Liver (tissue), 9 donors: ENCODE data around the gene CLEC16A. TPM values are rescaled to one million over a fixed set of nuclear protein-coding genes. Genes with fewer than 3 reads are reported as not detected.

Experiments used
- DNase-seq: peaks from one replicate; pipeline ENCODE4 v3.0.0-alpha.2; 2017; ENCODE audit warnings: low spot score
- H3K27ac ChIP-seq, 2 donors: one replicate each; pipeline ENCODE4 v1.7.0; 2013; ENCODE audit warnings: inconsistent platforms in 2 of 2, low read length in 2 of 2, control low read depth in 1 of 2, low read depth in 1 of 2, mild to moderate bottlenecking in 1 of 2
- H3K27me3 ChIP-seq, 4 donors: one replicate each; pipeline versions ENCODE4 v1.6.1 to v1.7.0; 2013; ENCODE audit warnings: low read length in 3 of 4, inconsistent platforms in 1 of 4, mild to moderate bottlenecking in 1 of 4, moderate library complexity in 1 of 4; ENCODE audit not compliant: control insufficient read depth in 4 of 4, insufficient read depth in 4 of 4
- H3K36me3 ChIP-seq, 4 donors: one replicate each; pipeline versions ENCODE4 v1.6.1 to v1.7.0; 2013; ENCODE audit warnings: low read length in 3 of 4, mild to moderate bottlenecking in 3 of 4, low read depth in 1 of 4, moderate library complexity in 1 of 4; ENCODE audit not compliant: control insufficient read depth in 4 of 4, insufficient read depth in 3 of 4
- H3K4me1 ChIP-seq, 4 donors: one replicate each; pipeline versions ENCODE4 v1.6.1 to v1.7.0; 2013; ENCODE audit warnings: low read length in 3 of 4, mild to moderate bottlenecking in 3 of 4, moderate library complexity in 1 of 4; ENCODE audit not compliant: control insufficient read depth in 4 of 4, insufficient read depth in 4 of 4
- H3K4me3 ChIP-seq, 3 donors: one replicate each; pipeline versions ENCODE4 v1.6.1 to v1.7.0; 2013; ENCODE audit warnings: low read length in 3 of 3, control low read depth in 1 of 3, low read depth in 1 of 3, mild to moderate bottlenecking in 1 of 3
- H3K9ac ChIP-seq, 2 donors: one replicate each; pipeline ENCODE4 v1.7.0; 2013; ENCODE audit warnings: low read length in 2 of 2, mild to moderate bottlenecking in 2 of 2, moderate library complexity in 2 of 2, control low read depth in 1 of 2, low read depth in 1 of 2
- H3K9me3 ChIP-seq, 4 donors: one replicate each; pipeline versions ENCODE4 v1.6.1 to v1.7.0; 2013; ENCODE audit warnings: low read length in 3 of 4; ENCODE audit not compliant: control insufficient read depth in 4 of 4
- ATF3 ChIP-seq: IDR thresholded peaks from 2 replicates; pipeline ENCODE4 v1.6.1; 2016; ENCODE audit warnings: antibody characterized with exemption
- CTCF ChIP-seq: fragments of 150-350 bp; IDR thresholded peaks from 2 replicates; pipeline ENCODE4 v1.5.1; 2017; ENCODE audit warnings: improper control_type of control experiment, low read depth, low read length; ENCODE audit not compliant: missing input control
- EGR1 ChIP-seq, 2 donors: IDR thresholded peaks; 2 replicates each; pipeline ENCODE4 v1.6.1; 2016 to 2018; ENCODE audit warnings: antibody characterized with exemption in 2 of 2, low read depth in 2 of 2
- FOXA1 ChIP-seq: IDR thresholded peaks from 2 replicates; pipeline ENCODE4 v1.6.1; 2016; ENCODE audit warnings: antibody characterized with exemption
- FOXA2 ChIP-seq: IDR thresholded peaks from 2 replicates; pipeline ENCODE4 v1.6.1; 2016; ENCODE audit warnings: antibody characterized with exemption
- GABPA ChIP-seq, 2 donors: IDR thresholded peaks in 1 of 2; conservative IDR thresholded peaks in 1 of 2; 2 replicates each; pipeline ENCODE4 v1.6.1; 2016; ENCODE audit warnings: antibody characterized with exemption in 2 of 2, mild to moderate bottlenecking in 1 of 2, moderate library complexity in 1 of 2
- HNF4A ChIP-seq, 2 donors: conservative IDR thresholded peaks; 2 replicates each; pipeline ENCODE4 v1.6.1; 2016; ENCODE audit warnings: antibody characterized with exemption in 2 of 2, mild to moderate bottlenecking in 2 of 2
- HNF4G ChIP-seq: IDR thresholded peaks from 2 replicates; pipeline ENCODE4 v1.6.1; 2016; ENCODE audit warnings: antibody characterized with exemption
- JUND ChIP-seq, 2 donors: IDR thresholded peaks; 2 replicates each; pipeline ENCODE4 v1.6.1; 2016; ENCODE audit warnings: antibody characterized with exemption in 2 of 2
- MAX ChIP-seq: IDR thresholded peaks from 2 replicates; pipeline ENCODE4 v1.6.1; 2016; ENCODE audit warnings: antibody characterized with exemption
- NR2F2 ChIP-seq: IDR thresholded peaks from 2 replicates; pipeline ENCODE4 v1.6.1; 2016; ENCODE audit warnings: antibody characterized with exemption
- RAD21 ChIP-seq, 2 donors: IDR thresholded peaks; 2 replicates each; pipeline ENCODE4 v1.6.1; 2016; ENCODE audit warnings: antibody characterized with exemption in 2 of 2, mild to moderate bottlenecking in 2 of 2
- REST ChIP-seq: IDR thresholded peaks from 2 replicates; pipeline ENCODE4 v1.6.1; 2016; ENCODE audit warnings: antibody characterized with exemption, mild to moderate bottlenecking
- RXRA ChIP-seq, 2 donors: IDR thresholded peaks; 2 replicates each; pipeline ENCODE4 v1.6.1; 2017 to 2018; ENCODE audit warnings: antibody characterized with exemption in 2 of 2, mild to moderate bottlenecking in 1 of 2
- SP1 ChIP-seq: IDR thresholded peaks from 2 replicates; pipeline ENCODE4 v1.6.1; 2018; ENCODE audit warnings: antibody characterized with exemption, mild to moderate bottlenecking
- TAF1 ChIP-seq: conservative IDR thresholded peaks from 2 replicates; pipeline ENCODE4 v1.6.1; 2016; ENCODE audit warnings: antibody characterized with exemption, mild to moderate bottlenecking
- YY1 ChIP-seq: IDR thresholded peaks from 2 replicates; pipeline ENCODE4 v1.6.1; 2016; ENCODE audit warnings: antibody characterized with exemption, mild to moderate bottlenecking
- ZBTB33 ChIP-seq: IDR thresholded peaks from 2 replicates; pipeline ENCODE4 v1.6.1; 2016; ENCODE audit warnings: antibody characterized with exemption
- WGBS: extraction: QIAGEN DNeasy Blood & Tissue Kit; methylation state at CpG from one replicate; pipeline ENCODE4 v1.1.7; 2013; 5-methylcytosine and 5-hydroxymethylcytosine counted together
- polyA plus RNA-seq, 2 donors: library from polyadenylated mRNA; stranded (reverse) in 1 of 2; unstranded in 1 of 2; fragments of 200-250 nt in 1 of 2; fragments of >200 nt in 1 of 2; fragmentation: Nextera tagmentation in 1 of 2; extraction: Ambion mirVana in 1 of 2; gene quantifications; one replicate each; pipeline versions ENCODE4 v1.2.1 to v1.2.3, GENCODE V29; 2013 to 2015
- total RNA-seq, 2 donors: library from RNA; depleted of rRNA; stranded (reverse); fragments of >200 nt; gene quantifications; one replicate each; pipeline ENCODE4 v1.2.3, GENCODE V29; 2014
- donor health status: healthy.
- donor health status: healthy.
- donor health status: healthy.
- donor health status: healthy.
- donor health status: healthy.

CLEC16A gene
- total and polyA plus RNA-seq, 4 donors, result 9.7 to 23.0 (median 17.4) TPM

GRCh38 chr16:11104168-11105037 lies 160.0 kb downstream of the CLEC16A start:
- no peak overlapping the region for H3K4me3 ChIP-seq
- peak overlapping the region; percentile 6 to 48 for H3K27ac ChIP-seq
- DNase-seq, result no peak
- no peaks in the 10 kb centered on the region for H3K36me3 ChIP-seq
- no peaks in the 10 kb centered on the region for H3K27me3 ChIP-seq
- H3K9me3 ChIP-seq, result no peaks in the 10 kb centered on the region
- peak overlapping the region in 1 of 2 donors; percentile 20 for H3K9ac ChIP-seq
- H3K4me1 ChIP-seq, result peaks cover 6 to 22% (median 10%) of the 10 kb centered on the region in 4 donors
- no peak for TF ChIP-seq NR2F2
- TF ChIP-seq FOXA2, result no peak
- WGBS, result 69% methylated on average over 4 of the region's 4 CpGs

GRCh38 chr16:11105038-11105903 lies 160.9 kb downstream of the CLEC16A start:
- no peak for DNase-seq
- H3K4me1 ChIP-seq, result peaks cover 6 to 18% (median 10%) of the 10 kb centered on the region in 4 donors
- H3K27me3 ChIP-seq, result no peaks in the 10 kb centered on the region
- no peaks in the 10 kb centered on the region for H3K36me3 ChIP-seq
- TF ChIP-seq TAF1 (no peak), FOXA2 (peak; percentile 46), SP1 (peak; percentile 66), JUND (IDR thresholded peaks at IDR 0.05) (peak; percentile 40 to 59), NR2F2 (peak; percentile 85), YY1 (peak; percentile 76), EGR1 (IDR thresholded peaks at IDR 0.05; ENCODE audit: low read depth in 2 of 2) (no peak), REST (peak; percentile 24), GABPA (IDR thresholded peaks at IDR 0.05 in 1 of 2, conservative IDR thresholded peaks at IDR 0.05 in 1 of 2) (peak in 1 of 2 donors; percentile 51), RXRA (IDR thresholded peaks at IDR 0.05) (peak; percentile 74 to 79), ATF3 (peak; percentile 46), ZBTB33 (no peak), CTCF (no peak), HNF4A (conservative IDR thresholded peaks at IDR 0.05) (peak; percentile 48 to 56), FOXA1 (no peak), MAX (peak; percentile 79), RAD21 (IDR thresholded peaks at IDR 0.05) (peak; percentile 45 to 61), HNF4G (no peak)
- H3K27ac ChIP-seq, result peak overlapping the region; percentile 6 to 56
- WGBS, result 31% methylated on average over 7 of the region's 7 CpGs
- H3K9me3 ChIP-seq, result no peaks in the 10 kb centered on the region
- no peak overlapping the region for H3K4me3 ChIP-seq
- peak overlapping the region in 1 of 2 donors; percentile 20 for H3K9ac ChIP-seq
